Activated naive CD4-positive, alpha-beta T cell treated with anti-CD3 and anti-CD28 coated beads, Interleukin-2, amount 50 U/mL, for 24 hours (primary cell): ENCODE results near the gene MLLT3.

Experiments
- H3K27ac Mint-ChIP-seq: one replicate; pipeline ENCODE4 v1.8.0; 2021; ENCODE audit warnings: mild to moderate bottlenecking, mixed read lengths
- H3K27me3 Mint-ChIP-seq: one replicate; pipeline ENCODE4 v1.8.0; 2021; ENCODE audit warnings: mixed read lengths
- H3K36me3 Mint-ChIP-seq: one replicate; pipeline ENCODE4 v1.8.0; 2021; ENCODE audit warnings: mixed read lengths
- H3K4me1 Mint-ChIP-seq: one replicate; pipeline ENCODE4 v1.8.0; 2021; ENCODE audit warnings: mixed read lengths
- H3K4me3 Mint-ChIP-seq: one replicate; pipeline ENCODE4 v1.8.0; 2021; ENCODE audit warnings: mild to moderate bottlenecking, mixed read lengths
- H3K9me3 Mint-ChIP-seq: one replicate; pipeline ENCODE4 v1.8.0; 2021; ENCODE audit warnings: mixed read lengths

MLLT3 gene

GRCh38 chr9:20376731-20377375 lies 245.4 kb downstream of the MLLT3 start:
- H3K27me3 Mint-ChIP-seq = no peaks in the 10 kb centered on the region
- H3K27ac Mint-ChIP-seq = peak overlapping the region; percentile 98
- peak overlapping the region; percentile 71 for H3K4me3 Mint-ChIP-seq
- H3K9me3 Mint-ChIP-seq = no peaks in the 10 kb centered on the region
- peaks cover 5% of the 10 kb centered on the region for H3K36me3 Mint-ChIP-seq
- peaks cover 76% of the 10 kb centered on the region for H3K4me1 Mint-ChIP-seq

- Mint-ChIP-seq H3K4me1 (peaks cover 84% of the 10 kb centered on the region), H3K27ac (peak overlapping the region; percentile 98), H3K36me3 (peaks cover 7% of the 10 kb centered on the region), H3K4me3 (peak overlapping the region; percentile 80), H3K9me3 (no peaks in the 10 kb centered on the region), H3K27me3 (no peaks in the 10 kb centered on the region)
These were observed 246.3 kb downstream of the MLLT3 start for GRCh38 chr9:20376042-20376441.

- peak overlapping the region; percentile 86 for H3K27ac Mint-ChIP-seq
- peaks cover 5% of the 10 kb centered on the region for H3K36me3 Mint-ChIP-seq
- H3K4me1 Mint-ChIP-seq = peaks cover 88% of the 10 kb centered on the region
These were observed 249.0 kb downstream of the MLLT3 start for GRCh38 chr9:20373263-20373662.

DNA sequence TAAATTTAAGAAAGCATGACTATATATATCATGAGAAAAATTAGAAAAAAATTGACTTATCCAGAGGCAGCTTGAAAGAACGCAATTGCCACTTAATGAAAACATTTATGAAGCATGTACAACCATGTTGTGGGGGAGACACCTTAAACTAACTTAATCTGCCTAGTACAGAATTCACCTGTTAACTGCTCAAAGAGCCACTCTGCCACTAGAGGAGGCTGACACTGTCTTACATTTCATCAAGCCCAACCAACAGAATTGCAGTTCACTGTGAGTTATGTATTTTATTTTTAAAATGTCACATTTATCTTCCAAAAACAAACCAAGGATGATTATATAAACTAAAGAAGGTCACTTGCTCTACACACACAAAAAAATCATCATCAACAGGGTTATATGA lies 252.9 kb downstream of the MLLT3 start:
- Mint-ChIP-seq H3K36me3 (peaks cover 10% of the 10 kb centered on the region), H3K4me1 (peaks cover 70% of the 10 kb centered on the region), H3K27me3 (no peaks in the 10 kb centered on the region), H3K9me3 (no peaks in the 10 kb centered on the region), H3K4me3 (no peak overlapping the region), H3K27ac (no peak overlapping the region)

More at GRCh38 chr9:20373263-20373662, 249.0 kb downstream of the MLLT3 start:
- Mint-ChIP-seq H3K9me3 (no peaks in the 10 kb centered on the region), H3K4me3 (peak overlapping the region; percentile 15), H3K27me3 (no peaks in the 10 kb centered on the region)

DNA sequence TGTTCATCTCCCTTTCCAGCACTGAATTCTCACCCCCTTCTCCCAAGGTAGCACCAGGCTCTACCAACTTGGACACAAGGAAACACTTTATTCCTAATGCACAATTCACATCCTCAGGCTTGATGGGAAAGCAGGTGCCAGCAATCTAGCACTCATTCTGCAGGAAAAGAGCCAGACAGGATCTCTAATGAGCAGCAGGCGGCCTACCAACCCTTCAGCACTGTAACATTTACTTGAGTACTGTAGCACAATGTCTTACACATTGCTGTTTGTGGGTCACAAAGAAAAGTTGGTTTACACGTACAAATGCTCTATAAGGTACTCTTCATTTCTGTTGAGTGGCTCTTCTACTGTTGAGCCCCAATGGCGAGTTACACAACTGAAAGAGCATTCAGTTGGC lies 254.4 kb downstream of the MLLT3 start:
- peaks cover 12% of the 10 kb centered on the region for H3K36me3 Mint-ChIP-seq
- H3K4me1 Mint-ChIP-seq = peaks cover 68% of the 10 kb centered on the region
- no peaks in the 10 kb centered on the region for H3K27me3 Mint-ChIP-seq
- H3K27ac Mint-ChIP-seq = peak overlapping the region; percentile 86
- H3K9me3 Mint-ChIP-seq = no peaks in the 10 kb centered on the region
- H3K4me3 Mint-ChIP-seq = no peak overlapping the region

- H3K4me3 Mint-ChIP-seq = no peak overlapping the region
- no peaks in the 10 kb centered on the region for H3K27me3 Mint-ChIP-seq
- no peak overlapping the region for H3K27ac Mint-ChIP-seq
- H3K9me3 Mint-ChIP-seq = no peaks in the 10 kb centered on the region
- peaks cover 73% of the 10 kb centered on the region for H3K4me1 Mint-ChIP-seq
- peaks cover 23% of the 10 kb centered on the region for H3K36me3 Mint-ChIP-seq
These were observed 257.3 kb downstream of the MLLT3 start for GRCh38 chr9:20364959-20365358.

GRCh38 chr9:20363233-20363632 lies 259.1 kb downstream of the MLLT3 start:
- H3K4me3 Mint-ChIP-seq = no peak overlapping the region
- peaks cover 32% of the 10 kb centered on the region for H3K36me3 Mint-ChIP-seq
- no peaks in the 10 kb centered on the region for H3K27me3 Mint-ChIP-seq
- no peaks in the 10 kb centered on the region for H3K9me3 Mint-ChIP-seq
- peak overlapping the region; percentile 85 for H3K27ac Mint-ChIP-seq
- peaks cover 71% of the 10 kb centered on the region for H3K4me1 Mint-ChIP-seq

GRCh38 chr9:20361656-20362570 lies 260.4 kb downstream of the MLLT3 start:
- peak overlapping the region; percentile 97 for H3K27ac Mint-ChIP-seq
- H3K9me3 Mint-ChIP-seq = no peaks in the 10 kb centered on the region
- peak overlapping the region; percentile 78 for H3K4me3 Mint-ChIP-seq
- H3K36me3 Mint-ChIP-seq = peaks cover 28% of the 10 kb centered on the region
- peaks cover 73% of the 10 kb centered on the region for H3K4me1 Mint-ChIP-seq
- H3K27me3 Mint-ChIP-seq = no peaks in the 10 kb centered on the region

GRCh38 chr9:20361229-20361628 lies 261.1 kb downstream of the MLLT3 start:
- peaks cover 27% of the 10 kb centered on the region for H3K36me3 Mint-ChIP-seq
- H3K27ac Mint-ChIP-seq = peak overlapping the region; percentile 97
- H3K4me3 Mint-ChIP-seq = peak overlapping the region; percentile 57
- peaks cover 79% of the 10 kb centered on the region for H3K4me1 Mint-ChIP-seq
- no peaks in the 10 kb centered on the region for H3K9me3 Mint-ChIP-seq
- no peaks in the 10 kb centered on the region for H3K27me3 Mint-ChIP-seq

DNA sequence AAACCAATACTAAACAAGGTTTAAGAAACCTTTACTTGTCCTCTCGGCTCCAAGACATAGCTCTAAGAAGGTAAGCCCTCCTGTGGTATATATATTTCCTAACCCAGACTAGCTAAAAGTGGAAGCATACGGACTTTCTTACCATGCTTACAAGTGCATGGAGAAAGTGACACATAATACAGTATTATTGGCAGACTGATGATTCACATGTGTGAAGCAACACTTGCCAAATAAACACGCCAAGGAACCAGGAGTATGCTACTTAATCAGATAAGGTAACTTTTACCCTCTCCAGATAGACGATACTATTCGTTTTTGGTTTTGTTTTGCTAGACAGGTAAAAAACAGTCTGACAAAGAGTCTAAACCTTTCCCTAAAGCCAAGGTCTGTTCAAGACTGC lies 264.1 kb downstream of the MLLT3 start:
- peaks cover 27% of the 10 kb centered on the region for H3K36me3 Mint-ChIP-seq
- H3K27ac Mint-ChIP-seq = peak overlapping the region; percentile 99
- H3K4me1 Mint-ChIP-seq = peaks cover 93% of the 10 kb centered on the region
- H3K9me3 Mint-ChIP-seq = no peaks in the 10 kb centered on the region
- no peaks in the 10 kb centered on the region for H3K27me3 Mint-ChIP-seq
- peak overlapping the region; percentile 83 for H3K4me3 Mint-ChIP-seq

DNA sequence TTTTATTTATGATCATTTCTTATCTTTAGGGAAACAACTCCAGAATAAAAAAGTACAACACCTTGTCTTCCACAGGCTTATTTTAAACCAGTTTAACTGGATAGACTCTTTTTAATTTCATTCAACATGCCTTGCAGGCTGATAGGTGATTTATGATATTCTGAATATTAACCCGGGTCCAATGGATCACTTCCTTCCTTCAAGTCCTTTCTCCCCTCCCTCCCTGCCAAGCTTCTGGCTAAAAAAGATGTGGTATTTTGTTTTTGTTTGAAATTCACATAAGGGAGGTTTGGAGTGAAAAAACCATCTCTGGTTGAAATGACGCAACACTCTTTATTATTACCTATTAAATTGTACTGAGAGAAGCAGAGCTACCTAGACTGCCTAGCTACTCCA lies 265.3 kb downstream of the MLLT3 start:
- no peaks in the 10 kb centered on the region for H3K9me3 Mint-ChIP-seq
- peaks cover 29% of the 10 kb centered on the region for H3K36me3 Mint-ChIP-seq
- no peaks in the 10 kb centered on the region for H3K27me3 Mint-ChIP-seq
- peak overlapping the region; percentile 83 for H3K4me3 Mint-ChIP-seq
- peaks cover 88% of the 10 kb centered on the region for H3K4me1 Mint-ChIP-seq
- H3K27ac Mint-ChIP-seq = peak overlapping the region; percentile 99

GRCh38 chr9:20356403-20357036 lies 265.8 kb downstream of the MLLT3 start:
- peak overlapping the region; percentile 23 for H3K4me3 Mint-ChIP-seq
- no peaks in the 10 kb centered on the region for H3K27me3 Mint-ChIP-seq
- peaks cover 28% of the 10 kb centered on the region for H3K36me3 Mint-ChIP-seq
- peak overlapping the region; percentile 99 for H3K27ac Mint-ChIP-seq
- peaks cover 84% of the 10 kb centered on the region for H3K4me1 Mint-ChIP-seq
- H3K9me3 Mint-ChIP-seq = no peaks in the 10 kb centered on the region

DNA sequence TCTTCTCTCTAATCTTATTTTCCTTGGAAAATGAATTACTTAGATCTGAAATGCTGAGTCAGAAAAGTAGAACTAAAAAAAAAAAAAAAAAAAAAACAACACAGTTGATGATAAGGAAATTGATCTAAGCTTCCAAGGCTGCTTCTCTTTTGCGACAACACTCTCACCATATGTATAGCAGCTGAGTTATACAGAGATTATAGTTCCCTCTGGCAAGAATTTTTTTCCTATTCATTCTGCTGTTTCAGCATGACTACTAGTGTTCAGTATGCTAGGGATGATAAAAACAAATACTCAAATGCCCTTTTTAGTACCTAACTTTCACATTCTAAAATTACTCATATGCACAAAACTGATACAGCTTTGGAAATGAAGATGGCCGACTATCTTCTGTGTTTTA lies 267.3 kb downstream of the MLLT3 start:
- Mint-ChIP-seq H3K9me3 (no peaks in the 10 kb centered on the region), H3K36me3 (peaks cover 23% of the 10 kb centered on the region), H3K27ac (peak overlapping the region; percentile 91), H3K4me1 (peaks cover 72% of the 10 kb centered on the region), H3K27me3 (no peaks in the 10 kb centered on the region), H3K4me3 (peak overlapping the region; percentile 36)

GRCh38 chr9:20353931-20354652 lies 268.2 kb downstream of the MLLT3 start:
- H3K27ac Mint-ChIP-seq = peak overlapping the region; percentile 23
- no peaks in the 10 kb centered on the region for H3K9me3 Mint-ChIP-seq
- peaks cover 63% of the 10 kb centered on the region for H3K4me1 Mint-ChIP-seq
- H3K36me3 Mint-ChIP-seq = peaks cover 19% of the 10 kb centered on the region
- no peaks in the 10 kb centered on the region for H3K27me3 Mint-ChIP-seq
- H3K4me3 Mint-ChIP-seq = no peak overlapping the region

- H3K36me3 Mint-ChIP-seq = peaks cover 17% of the 10 kb centered on the region
- H3K27me3 Mint-ChIP-seq = no peaks in the 10 kb centered on the region
- H3K9me3 Mint-ChIP-seq = no peaks in the 10 kb centered on the region
- H3K4me3 Mint-ChIP-seq = no peak overlapping the region
- H3K4me1 Mint-ChIP-seq = peaks cover 60% of the 10 kb centered on the region
- H3K27ac Mint-ChIP-seq = peak overlapping the region; percentile 23
These were observed 268.8 kb downstream of the MLLT3 start for GRCh38 chr9:20353524-20353923.
